ENCODE measurements around the gene SETDB1. TPM values are rescaled to one million over a fixed set of nuclear protein-coding genes. Genes with fewer than 3 reads are reported as not detected.

Gene SETDB1
- total RNA-seq, 1 experiment from 2014 or later = 30.6 TPM

DNA sequence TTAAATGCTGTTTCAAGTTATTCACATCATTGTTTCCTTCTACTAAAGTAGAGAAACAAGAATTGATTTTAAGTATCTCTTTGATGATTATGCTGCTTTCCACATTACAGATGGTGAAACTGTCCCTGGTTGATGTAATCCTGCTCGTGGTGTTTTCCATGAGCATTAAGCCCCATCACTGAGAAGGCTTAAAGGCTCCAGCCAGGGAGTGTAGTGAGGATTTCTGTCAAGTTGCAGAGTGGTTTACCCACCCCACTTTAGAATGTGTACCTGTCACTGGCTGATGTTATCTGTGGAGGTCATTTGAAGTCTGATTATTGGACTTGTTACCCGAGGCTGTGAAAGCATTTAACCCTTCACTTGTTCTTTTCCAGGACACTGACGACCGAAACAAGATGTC, 35.6 kb downstream of the SETDB1 start:
- H3K36me3 ChIP-seq = peaks cover 89% of the 10 kb centered on the region
- no peaks in the 10 kb centered on the region for H3K9me3 ChIP-seq (replicated peaks)
- no peak overlapping the region for H3K27ac ChIP-seq
- no peak overlapping the region for H3K4me3 ChIP-seq
- H3K27me3 ChIP-seq (replicated peaks) = no peaks in the 10 kb centered on the region
- no peaks in the 10 kb centered on the region for H3K4me1 ChIP-seq (replicated peaks)
- DNase-seq (ENCODE audit: low read depth in 1 of 2, low spot score in 2 of 2) = no peak

GRCh38 chr1:150963321-150964163, 37.4 kb downstream of the SETDB1 start:
- Histone ChIP-seq H3K4me1 (replicated peaks) (no peaks in the 10 kb centered on the region), H3K36me3 (peaks cover 97% of the 10 kb centered on the region), H3K27me3 (replicated peaks) (no peaks in the 10 kb centered on the region), H3K9me3 (replicated peaks) (no peaks in the 10 kb centered on the region), H3K4me3 (no peak overlapping the region), H3K27ac (no peak overlapping the region)
- DNase-seq (ENCODE audit: low read depth in 1 of 2, low spot score in 2 of 2) = no peak

GRCh38 chr1:150964164-150964489, 38.0 kb downstream of the SETDB1 start:
- H3K4me1 ChIP-seq (replicated peaks) = no peaks in the 10 kb centered on the region
- no peak overlapping the region for H3K4me3 ChIP-seq
- H3K36me3 ChIP-seq = peaks cover 99% of the 10 kb centered on the region
- no peaks in the 10 kb centered on the region for H3K9me3 ChIP-seq (replicated peaks)
- H3K27me3 ChIP-seq (replicated peaks) = no peaks in the 10 kb centered on the region
- H3K27ac ChIP-seq = no peak overlapping the region
- DNase-seq (ENCODE audit: low read depth in 1 of 2, low spot score in 2 of 2) = no peak

- H3K27ac ChIP-seq = no peak overlapping the region
- H3K9me3 ChIP-seq (replicated peaks) = no peaks in the 10 kb centered on the region
- H3K36me3 ChIP-seq = peaks cover 85% of the 10 kb centered on the region
- H3K4me3 ChIP-seq = no peak overlapping the region
- no peak for DNase-seq (ENCODE audit: low read depth in 1 of 2, low spot score in 2 of 2)
- H3K27me3 ChIP-seq (replicated peaks) = no peaks in the 10 kb centered on the region
- H3K4me1 ChIP-seq (replicated peaks) = no peaks in the 10 kb centered on the region
Measured at GRCh38 chr1:150965605-150966004, 39.4 kb downstream of the SETDB1 start.

- H3K9me3 ChIP-seq (replicated peaks) = no peaks in the 10 kb centered on the region
- H3K4me3 ChIP-seq = no peak overlapping the region
- no peaks in the 10 kb centered on the region for H3K27me3 ChIP-seq (replicated peaks)
- no peak for DNase-seq (ENCODE audit: low read depth in 1 of 2, low spot score in 2 of 2)
- H3K4me1 ChIP-seq (replicated peaks) = peaks cover 4% of the 10 kb centered on the region
- peaks cover 81% of the 10 kb centered on the region for H3K36me3 ChIP-seq
- no peak overlapping the region for H3K27ac ChIP-seq
Measured at GRCh38 chr1:150966011-150966410, 39.8 kb downstream of the SETDB1 start.

GRCh38 chr1:150967936-150968335, 41.8 kb downstream of the SETDB1 start:
- H3K36me3 ChIP-seq = peaks cover 79% of the 10 kb centered on the region
- no peak overlapping the region for H3K27ac ChIP-seq
- peaks cover 23% of the 10 kb centered on the region for H3K4me1 ChIP-seq (replicated peaks)
- no peak for DNase-seq (ENCODE audit: low read depth in 1 of 2, low spot score in 2 of 2)
- no peaks in the 10 kb centered on the region for H3K9me3 ChIP-seq (replicated peaks)
- no peaks in the 10 kb centered on the region for H3K27me3 ChIP-seq (replicated peaks)
- H3K4me3 ChIP-seq = no peak overlapping the region

- no peak for DNase-seq (ENCODE audit: low read depth in 1 of 2, low spot score in 2 of 2)
- peaks cover 78% of the 10 kb centered on the region for H3K36me3 ChIP-seq
- no peak overlapping the region for H3K27ac ChIP-seq
- no peak overlapping the region for H3K4me3 ChIP-seq
- H3K9me3 ChIP-seq (replicated peaks) = no peaks in the 10 kb centered on the region
- H3K4me1 ChIP-seq (replicated peaks) = peaks cover 28% of the 10 kb centered on the region
- no peaks in the 10 kb centered on the region for H3K27me3 ChIP-seq (replicated peaks)
Measured at GRCh38 chr1:150968491-150968890, 42.3 kb downstream of the SETDB1 start.

DNA sequence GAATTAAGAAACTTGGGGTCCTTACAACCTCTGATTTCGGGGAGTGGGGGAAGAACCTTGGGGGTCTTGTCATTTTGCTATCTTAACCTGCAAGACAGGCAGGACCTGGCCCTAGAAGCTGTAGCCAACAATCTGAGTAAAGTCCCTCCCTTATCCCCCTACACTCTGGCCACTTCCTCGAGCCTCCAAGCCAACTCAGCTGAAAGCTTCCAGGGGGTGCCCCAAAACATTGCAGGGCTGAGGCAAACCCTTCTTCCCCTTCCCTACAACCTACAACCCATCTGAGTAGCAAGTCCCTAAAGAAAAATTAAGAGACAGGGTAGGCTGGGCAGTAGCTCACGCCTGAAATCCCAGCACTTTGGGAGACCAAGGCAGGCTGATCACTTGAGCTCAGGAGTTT, 43.5 kb downstream of the SETDB1 start:
- Histone ChIP-seq H3K4me3 (no peak overlapping the region), H3K27ac (no peak overlapping the region), H3K9me3 (replicated peaks) (no peaks in the 10 kb centered on the region), H3K36me3 (peaks cover 77% of the 10 kb centered on the region), H3K4me1 (replicated peaks) (peaks cover 31% of the 10 kb centered on the region), H3K27me3 (replicated peaks) (no peaks in the 10 kb centered on the region)
- DNase-seq (ENCODE audit: low read depth in 1 of 2, low spot score in 2 of 2) = no peak

GRCh38 chr1:150970808-150971582, 44.8 kb downstream of the SETDB1 start:
- H3K27ac ChIP-seq = no peak overlapping the region
- peaks cover 64% of the 10 kb centered on the region for H3K36me3 ChIP-seq
- H3K27me3 ChIP-seq (replicated peaks) = no peaks in the 10 kb centered on the region
- no peak overlapping the region for H3K4me3 ChIP-seq
- H3K9me3 ChIP-seq (replicated peaks) = no peaks in the 10 kb centered on the region
- H3K4me1 ChIP-seq (replicated peaks) = peaks cover 35% of the 10 kb centered on the region
- no peak for DNase-seq (ENCODE audit: low read depth in 1 of 2, low spot score in 2 of 2)

DNA sequence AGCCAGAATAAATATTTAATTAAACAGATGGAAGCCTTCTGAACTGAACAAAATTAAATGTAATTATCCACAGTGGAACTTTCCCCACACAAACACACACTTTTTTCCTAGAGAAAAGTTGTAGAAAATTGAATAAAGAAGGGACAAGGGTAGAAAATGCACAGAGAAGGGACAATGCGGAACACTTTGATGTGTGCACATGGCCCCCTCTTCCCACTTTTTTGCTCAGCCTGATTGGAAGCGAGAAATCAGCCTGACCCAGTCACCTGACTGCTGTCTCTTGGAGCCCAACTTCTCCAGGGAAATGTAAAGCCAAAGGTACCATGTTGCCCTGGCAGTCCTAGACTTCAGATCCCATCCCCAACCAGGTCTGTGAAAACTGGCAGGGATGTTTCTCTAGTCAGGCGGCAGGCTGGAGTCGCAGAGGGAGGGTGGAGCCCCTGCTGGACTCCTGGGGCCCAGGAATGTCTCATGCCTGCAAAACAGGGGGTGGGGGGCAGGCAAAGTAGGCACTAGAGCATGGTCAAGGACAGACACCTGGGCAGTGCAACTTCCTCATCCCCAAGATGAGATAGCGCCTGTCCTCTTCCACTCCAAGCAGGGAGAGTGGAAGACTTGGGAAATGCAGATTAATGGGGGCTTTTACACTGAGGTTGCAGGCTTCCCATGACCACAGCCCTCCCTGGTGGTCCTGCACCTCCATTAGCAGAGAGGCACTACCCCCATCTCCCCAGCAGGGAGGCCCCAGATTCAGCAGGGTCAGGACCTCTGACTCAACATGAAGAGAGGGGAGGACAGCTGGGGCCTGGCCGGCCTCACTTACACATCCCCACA, 45.6 kb downstream of the SETDB1 start:
- no peak for DNase-seq (ENCODE audit: low read depth in 1 of 2, low spot score in 2 of 2)
- Histone ChIP-seq H3K9me3 (replicated peaks) (no peaks in the 10 kb centered on the region), H3K4me1 (replicated peaks) (peaks cover 37% of the 10 kb centered on the region), H3K36me3 (peaks cover 56% of the 10 kb centered on the region), H3K27ac (no peak overlapping the region), H3K4me3 (no peak overlapping the region), H3K27me3 (replicated peaks) (no peaks in the 10 kb centered on the region)

GRCh38 chr1:150972417-150972940, 46.3 kb downstream of the SETDB1 start:
- H3K27ac ChIP-seq = no peak overlapping the region
- H3K4me1 ChIP-seq (replicated peaks) = peaks cover 44% of the 10 kb centered on the region
- no peaks in the 10 kb centered on the region for H3K27me3 ChIP-seq (replicated peaks)
- no peak overlapping the region for H3K4me3 ChIP-seq
- H3K9me3 ChIP-seq (replicated peaks) = no peaks in the 10 kb centered on the region
- H3K36me3 ChIP-seq = peaks cover 49% of the 10 kb centered on the region
- DNase-seq (ENCODE audit: low read depth in 1 of 2, low spot score in 2 of 2) = no peak

- Histone ChIP-seq H3K4me1 (replicated peaks) (peaks cover 53% of the 10 kb centered on the region), H3K27me3 (replicated peaks) (no peaks in the 10 kb centered on the region), H3K4me3 (peak overlapping the region; percentile 96), H3K9me3 (replicated peaks) (no peaks in the 10 kb centered on the region), H3K36me3 (peaks cover 40% of the 10 kb centered on the region), H3K27ac (peak overlapping the region; percentile 88)
- no peak for DNase-seq (ENCODE audit: low read depth in 1 of 2, low spot score in 2 of 2)
Measured at GRCh38 chr1:150973258-150973835, 47.2 kb downstream of the SETDB1 start.

DNA sequence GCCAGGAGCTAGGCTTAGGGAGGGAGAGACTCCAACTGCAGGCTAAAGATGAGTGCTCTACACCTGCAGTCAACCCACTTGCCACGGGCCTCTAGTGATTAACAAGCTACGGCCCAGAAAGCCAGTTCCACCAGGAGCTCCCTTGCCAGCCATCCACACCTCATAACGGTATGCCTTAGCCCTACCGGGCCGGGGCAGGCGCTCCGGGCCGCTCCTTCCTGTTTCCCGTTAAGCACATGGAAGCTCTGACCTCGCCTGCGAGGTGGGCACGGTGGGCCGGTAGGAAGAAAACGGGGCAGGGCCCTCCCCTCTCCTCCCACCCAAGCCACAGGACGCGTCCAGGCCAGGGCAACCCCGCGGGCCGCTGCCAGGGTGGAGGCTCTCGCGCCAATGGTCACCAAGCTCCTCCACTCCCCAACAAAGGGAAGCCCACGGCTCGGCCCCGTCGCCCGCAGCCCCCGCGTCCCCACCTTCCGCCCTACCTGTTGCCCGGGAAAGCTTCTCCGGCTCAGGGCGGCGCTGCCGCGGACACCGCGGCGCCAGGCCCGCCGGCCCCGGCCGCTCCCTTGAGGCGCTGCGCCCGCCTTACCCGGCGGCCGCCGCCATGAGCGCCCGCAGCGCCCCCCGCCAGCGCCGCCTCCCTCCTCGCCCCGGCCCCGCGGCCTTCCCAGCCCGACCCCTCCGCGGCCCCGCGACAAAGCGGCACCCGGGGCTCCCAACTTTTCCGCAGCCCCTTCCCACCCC, 47.8 kb downstream of the SETDB1 start:
- Histone ChIP-seq H3K36me3 (peaks cover 34% of the 10 kb centered on the region), H3K27me3 (replicated peaks) (no peaks in the 10 kb centered on the region), H3K27ac (peak overlapping the region; percentile 88), H3K4me3 (peak overlapping the region; percentile 96), H3K9me3 (replicated peaks) (no peaks in the 10 kb centered on the region), H3K4me1 (replicated peaks) (peaks cover 56% of the 10 kb centered on the region)
- peak in 1 of 2 experiments; percentile 48 for DNase-seq (ENCODE audit: low read depth in 1 of 2, low spot score in 2 of 2)

Measured in SJSA1 (cell line).